ENCODE data around the gene CREBBP.
"Not testable (repeated sequence)": the region's sequence is repeated elsewhere in the genome, so short reads cannot be mapped to it uniquely, and the experiment has no call there.

CREBBP gene
- 181 to 227 (median 217) reads per million in 4 donors for total RNA-seq

DNA sequence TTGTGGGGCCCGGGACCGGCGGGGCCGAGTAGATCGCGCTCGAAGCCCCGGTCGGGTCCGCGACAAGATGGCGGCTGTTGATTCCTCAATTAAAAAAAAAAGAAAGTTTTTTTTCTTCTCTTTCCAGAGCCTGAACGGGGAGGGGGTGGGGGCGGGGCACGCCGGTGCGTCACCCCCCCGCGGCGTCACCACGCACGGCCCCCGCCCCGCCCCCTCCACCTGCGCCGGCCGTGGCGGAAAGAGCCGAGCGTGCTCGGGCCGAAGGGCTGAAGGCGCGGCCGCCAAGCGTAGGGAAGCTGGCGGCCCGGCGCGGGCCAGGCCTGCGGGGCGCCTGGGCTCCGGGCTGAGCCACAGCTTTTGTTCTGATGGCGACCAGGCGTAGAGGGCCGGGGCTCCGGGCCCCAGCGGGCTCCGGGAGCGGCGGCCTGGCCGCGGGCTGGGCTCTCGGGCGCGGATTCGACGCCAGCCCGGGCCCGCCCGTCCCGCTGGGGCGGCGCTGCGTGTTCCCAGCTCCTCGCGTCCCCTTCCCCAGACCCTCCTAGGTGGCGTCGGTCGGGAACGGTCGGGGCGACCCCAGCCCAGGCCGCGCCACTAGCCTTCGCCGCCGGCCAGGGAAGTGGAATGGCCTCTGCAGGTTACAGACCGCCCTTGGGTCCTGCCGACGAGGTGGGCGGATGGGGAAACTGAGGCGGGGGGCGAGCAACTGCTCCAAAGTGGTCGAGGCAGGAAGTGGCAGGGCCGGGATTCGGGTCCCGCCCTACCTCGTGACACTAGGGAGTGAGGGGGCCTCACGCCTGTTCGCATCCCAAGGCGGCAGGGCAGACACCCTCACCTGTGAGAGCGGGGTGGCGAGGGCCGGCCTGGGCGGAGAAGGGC, at the start of gene CREBBP:
Gene CREBBP, minus strand, starts transcription at position 91 of the 876 bp plus-strand sequence. CDS start 797 bp downstream, outside the sequence.
- DNase-seq: peak; percentile 81 to 92 (median 86)

DNA sequence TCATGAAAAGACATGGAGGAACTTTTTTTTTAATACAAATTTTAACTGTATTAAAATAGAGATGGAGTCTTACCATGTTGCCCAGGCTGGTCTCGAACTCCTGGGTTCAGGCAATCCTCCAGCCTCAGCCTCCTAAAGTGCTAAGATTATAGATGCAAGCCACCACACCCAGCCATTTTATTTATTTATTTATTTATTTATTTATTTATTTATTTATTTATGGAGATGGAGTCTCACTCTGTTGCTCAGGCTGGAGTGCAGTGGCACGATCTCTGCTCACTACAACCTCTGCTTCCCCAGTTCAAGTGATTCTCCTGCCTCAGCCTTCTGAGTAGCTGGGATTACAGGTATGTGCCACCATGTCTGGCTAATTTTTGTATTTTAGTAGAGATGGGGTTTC, 46.6 kb upstream of the CREBBP start:
- not testable (repeated sequence) for DNase-seq

DNA sequence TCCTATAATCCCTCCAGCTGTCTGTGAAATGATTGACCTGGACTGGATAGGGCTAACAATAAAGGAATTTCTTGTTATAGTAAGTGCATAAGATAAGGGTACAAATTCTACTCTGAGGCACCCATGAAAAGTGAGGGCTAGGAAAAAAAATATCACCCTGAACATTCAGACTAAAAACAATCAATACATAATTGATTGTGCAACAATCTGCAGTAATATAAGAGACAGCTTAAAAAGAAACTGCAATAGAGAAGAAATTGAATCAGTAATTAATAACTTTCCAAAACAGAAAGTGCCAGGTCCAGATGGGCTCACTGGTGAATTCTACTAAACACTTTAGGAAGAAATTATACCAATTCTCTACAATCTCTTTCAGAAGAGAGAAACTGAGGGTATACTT, 44.2 kb upstream of the CREBBP start:
- no peak for DNase-seq

DNA sequence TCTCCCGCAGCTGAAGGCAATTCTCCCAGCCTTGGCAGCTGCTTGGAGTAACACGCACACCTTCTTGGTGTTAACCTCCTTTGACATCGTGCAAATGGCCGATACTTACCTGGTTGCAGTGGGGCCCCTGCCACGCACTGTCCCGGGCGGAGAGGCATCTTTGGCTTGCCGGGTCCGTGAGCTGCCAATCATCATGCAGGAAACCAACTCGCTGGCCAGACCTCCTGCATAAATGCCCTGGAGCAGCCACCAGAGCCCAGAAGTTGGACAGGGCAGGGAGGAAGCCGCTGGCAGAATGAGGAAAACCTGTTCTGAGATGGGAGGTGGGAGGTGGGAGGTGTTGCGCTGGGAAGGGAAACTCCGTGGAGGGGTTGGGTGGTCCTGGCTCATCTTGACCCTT, 41.7 kb upstream of the CREBBP start:
- DNase-seq: no peak

DNA sequence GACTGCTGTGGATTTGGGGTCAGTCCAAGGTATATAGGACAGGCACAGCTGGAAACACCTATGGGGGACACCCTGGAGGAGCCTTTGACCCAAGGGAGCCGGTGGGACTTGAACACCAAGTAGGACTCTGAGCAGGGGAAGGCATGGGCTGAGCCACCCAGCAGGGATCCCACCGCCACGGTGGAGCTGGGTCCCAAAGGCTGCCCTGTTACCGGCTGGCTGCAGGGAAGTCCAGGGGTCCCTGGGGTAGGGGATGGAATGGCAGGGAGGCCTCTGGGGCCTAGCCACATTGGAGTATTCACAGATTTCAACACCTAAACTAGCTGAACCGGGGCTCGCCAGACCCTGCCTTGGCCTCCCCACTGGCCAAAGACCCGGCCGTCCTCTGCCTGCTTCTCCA, 39.7 kb upstream of the CREBBP start:
- DNase-seq: no peak

DNA sequence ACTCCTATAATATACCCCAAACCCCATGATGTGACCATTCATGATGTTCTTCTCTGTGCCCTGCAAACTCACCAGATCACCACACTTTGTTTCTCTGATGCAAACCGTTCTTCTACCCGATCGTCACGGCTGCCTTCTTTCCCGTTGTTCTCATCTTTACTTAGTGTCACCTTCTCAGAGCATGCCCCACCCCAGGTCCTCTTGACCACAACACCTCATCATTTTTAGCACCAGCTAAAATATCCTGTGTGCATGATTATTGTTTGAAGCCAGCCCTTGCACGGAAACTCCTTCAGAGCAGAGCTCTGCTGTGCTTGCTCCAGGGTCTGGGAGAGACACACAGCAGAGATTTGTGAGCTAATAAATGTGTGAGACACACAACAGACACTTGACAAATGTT, 38.9 kb upstream of the CREBBP start:
- DNase-seq: no peak

DNA sequence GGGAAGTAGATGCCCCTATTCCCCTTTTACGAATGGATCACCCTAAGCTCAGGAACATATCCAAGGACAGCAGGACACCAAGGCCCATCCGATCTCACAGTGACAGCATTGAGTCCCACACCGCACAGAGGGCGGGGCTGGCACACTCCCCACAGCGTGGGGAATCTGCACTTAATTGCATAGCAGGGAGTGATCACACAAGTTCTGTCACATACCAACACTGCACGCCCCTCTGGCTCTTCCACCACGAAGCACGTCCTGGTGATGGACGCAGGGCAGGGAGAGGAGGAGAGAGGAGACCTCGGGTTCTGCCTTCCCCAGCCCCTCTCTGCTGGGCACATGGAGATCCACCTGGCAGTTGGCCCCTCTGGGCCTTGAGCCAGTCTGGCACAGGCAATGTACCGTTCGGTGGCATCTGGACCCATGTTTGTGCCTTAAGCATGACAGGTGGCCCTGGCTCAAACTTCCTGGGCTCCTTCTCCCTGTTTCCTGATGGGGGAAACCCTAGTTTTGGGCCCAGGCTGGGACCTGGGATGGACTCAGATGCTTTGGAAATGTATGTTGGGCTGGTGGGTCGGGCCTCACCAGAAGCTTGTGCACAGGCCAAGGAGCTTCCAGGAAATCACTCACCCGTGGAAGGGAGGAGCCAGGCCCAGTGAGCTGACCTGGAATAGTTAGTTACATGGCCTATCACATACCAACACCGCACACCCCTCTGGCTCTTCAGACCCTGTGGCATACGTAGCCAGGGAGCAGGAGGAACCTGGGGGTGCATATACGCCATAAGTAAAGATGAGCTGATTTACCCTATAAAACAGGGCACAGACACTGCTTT, 35.1 kb upstream of the CREBBP start:
- no peak for DNase-seq

DNA sequence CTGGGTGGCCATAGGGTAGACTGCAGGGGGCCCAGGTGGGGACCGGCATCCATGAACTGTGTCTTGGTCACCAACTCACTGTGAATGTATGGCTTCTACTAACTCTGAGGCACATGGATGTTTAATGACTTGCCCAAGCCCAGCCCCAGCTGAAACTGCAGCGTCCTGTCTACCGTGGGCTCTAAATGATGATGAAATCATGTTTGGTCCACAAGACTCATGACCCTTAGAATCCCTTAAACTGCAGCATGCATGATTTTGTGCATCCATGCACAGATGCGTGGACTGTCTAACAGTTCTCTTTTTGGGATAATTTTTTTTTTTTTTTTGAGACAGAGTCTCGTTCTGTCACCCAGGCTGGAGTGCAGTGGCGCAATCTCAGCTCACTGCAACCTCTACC, 32.4 kb upstream of the CREBBP start:
- DNase-seq: no peak

DNA sequence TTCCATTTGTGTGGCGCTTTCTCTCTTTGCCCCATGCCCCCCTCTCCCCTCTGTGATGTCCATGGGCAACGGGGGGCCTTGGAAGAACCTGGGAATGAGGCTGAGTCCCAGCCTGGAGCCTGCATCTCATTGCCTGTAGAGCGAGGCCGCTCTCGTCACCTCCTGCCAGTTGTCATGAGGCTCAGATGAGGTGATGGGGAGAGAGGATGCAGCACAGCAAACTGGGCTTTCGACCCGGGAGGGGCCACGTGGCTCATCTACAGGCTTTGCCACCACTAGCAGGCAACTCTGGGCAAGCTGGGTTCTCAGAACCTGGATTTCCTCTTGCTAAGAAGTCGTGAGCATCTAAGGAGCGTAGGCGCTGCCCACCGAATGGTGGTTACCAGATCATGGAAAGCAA, 31.9 kb upstream of the CREBBP start:
- no peak for DNase-seq

DNA sequence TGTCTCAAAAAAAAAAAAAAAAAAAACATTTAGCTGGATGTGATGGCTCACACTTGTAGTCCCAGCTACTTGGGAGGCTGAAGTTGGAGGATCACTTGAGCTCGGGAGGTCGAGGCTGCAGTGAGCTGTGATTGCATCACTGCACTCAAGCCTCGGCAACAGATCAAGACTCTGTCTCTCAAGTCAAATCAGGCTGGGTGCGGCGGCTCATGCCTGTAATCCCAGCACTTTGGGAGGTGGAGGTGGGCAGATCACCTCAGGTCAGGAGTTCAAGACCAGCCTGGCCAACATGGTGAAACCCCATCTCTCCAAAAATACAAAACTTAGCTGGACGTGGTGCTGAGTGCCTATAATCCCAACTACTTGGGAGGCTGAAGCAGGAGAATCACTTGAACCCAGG, 31.2 kb upstream of the CREBBP start:
- DNase-seq: not testable (repeated sequence)

DNA sequence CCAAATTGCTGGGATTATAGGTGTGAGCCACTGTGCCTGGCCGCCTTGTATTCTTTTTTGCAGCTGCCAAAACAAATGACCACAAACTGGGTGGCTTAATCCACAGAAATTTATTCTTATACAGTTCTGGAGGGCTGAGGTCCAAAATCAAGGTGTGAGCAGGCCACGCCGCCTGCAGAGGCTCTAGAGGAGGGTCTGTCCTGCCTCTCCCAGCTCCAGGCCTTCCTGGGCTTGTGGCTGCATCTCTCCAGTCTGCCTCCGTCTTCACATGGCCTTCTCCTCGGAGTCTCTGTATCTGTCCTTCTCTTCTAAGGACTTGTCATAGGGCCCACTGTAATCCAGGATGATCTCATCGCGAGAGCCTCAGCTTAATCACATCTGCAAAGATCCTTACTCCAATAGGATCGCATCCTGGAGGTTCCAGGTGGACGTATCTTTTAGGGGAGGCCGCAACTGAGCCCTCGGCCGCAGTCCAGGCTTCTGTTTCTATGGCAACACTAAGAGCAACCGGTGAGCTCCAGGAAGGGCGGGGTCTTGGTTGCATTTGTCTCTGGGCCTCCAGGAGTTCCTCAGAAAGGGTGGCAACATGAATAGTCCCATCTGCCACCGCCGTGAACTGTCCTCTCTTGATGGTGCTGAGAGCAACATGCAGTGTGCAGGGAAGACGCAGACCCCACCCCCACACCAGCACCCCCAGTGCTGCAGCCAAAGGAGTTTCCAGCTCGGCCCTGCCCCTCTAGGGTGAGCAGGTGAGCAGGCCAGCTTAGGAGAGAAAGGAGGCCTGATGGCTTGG, 29.5 kb upstream of the CREBBP start:
- DNase-seq: no peak

DNA sequence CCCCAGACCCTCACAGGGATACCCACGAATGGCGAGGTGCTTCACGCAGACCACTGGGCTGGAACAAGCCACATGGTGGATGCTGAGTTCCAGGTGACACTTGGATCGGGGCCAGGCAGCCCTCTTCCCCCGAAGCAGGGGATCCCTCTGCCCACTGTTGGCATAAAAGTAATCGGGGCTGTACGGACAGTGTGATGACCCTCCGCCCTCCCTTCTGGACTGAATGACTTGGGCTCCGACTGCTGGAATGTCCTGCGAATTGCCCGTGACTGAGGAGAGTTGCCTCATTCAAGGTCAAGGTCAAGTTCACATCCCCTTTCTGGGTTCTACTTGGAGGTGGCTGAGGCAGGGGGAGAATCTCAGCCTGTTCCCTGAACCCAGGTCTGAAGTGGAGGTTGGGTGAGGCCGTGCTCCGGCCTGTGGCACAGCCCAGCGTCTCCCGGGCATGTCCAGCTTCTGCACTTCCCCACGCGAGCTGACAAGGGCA, 28.5 kb upstream of the CREBBP start:
- DNase-seq: no peak

DNA sequence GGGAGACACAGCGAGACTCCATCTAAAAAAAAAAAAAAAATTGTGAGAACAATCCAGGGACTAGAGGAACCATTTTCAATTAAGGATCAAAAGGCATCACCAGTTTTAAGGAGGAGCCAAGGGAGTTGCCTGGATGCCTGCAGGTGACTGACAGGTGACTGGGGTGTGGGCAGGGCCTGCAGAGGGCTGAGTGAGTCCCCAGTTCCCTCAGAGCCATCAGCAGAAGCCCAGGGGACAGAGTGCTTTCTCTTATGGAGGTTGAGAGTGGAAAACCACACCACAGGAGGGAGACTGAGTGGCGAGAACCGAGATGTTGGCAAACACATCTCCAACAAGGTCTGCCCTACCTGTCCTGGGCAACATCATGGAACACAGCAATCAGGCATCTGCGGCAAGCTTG, 27.1 kb upstream of the CREBBP start:
- DNase-seq: no peak

DNA sequence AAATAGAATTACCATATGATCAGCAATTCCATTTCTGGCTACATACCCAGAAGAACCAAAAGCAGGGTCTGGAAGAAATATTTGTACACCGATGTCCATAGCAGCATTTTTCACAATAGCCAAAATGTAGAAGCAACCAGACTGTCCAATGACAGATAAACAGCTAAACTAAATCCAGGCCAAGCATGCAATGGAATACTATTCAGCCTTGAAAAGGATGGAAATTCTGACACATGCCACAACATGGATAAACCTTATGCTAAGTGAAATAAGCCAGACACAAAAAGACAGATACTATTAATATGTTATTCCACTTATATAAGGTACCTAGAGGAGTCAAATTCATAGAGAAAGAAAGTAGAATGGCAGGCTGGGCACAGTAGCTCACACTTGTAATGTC, 25.9 kb upstream of the CREBBP start:
- no peak for DNase-seq

DNA sequence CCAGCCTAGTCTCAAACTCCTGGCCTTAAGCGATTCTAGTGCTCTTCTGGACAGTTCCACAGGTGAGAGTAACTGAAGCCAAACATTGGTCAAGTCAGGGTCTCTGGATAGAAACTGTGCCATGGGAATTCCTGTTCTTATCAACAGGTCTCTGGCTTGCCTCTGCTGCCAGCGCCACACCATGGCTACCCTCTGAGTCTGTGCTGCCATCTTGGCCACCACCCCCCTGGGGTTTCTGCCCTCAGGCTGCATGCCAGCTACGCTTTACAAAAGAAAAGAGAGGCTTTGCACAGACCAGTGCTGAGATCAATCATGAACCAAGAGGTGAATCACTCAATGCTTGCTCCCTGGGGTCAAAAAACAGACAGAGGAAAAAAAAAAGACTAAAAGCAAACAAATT, 24.4 kb upstream of the CREBBP start:
- no peak for DNase-seq

DNA sequence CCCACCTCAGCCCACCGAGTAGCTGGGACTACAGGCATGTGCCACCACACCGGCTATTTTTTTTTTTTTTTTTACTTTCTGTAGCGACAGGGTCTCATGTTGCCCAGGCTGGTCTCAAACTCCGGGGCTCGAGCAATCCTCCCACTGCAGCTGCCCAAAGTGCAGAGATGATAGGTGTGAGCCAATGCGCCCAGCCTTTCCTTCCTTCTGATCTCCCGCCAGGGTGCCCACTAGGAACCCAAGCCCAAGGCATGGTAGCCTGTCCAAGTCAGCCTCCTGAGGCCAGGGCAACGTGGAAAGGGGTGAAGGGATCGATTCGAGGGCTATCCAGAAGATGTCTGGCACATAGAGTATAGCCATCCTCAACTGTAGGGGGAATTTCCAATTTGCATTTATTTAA, 9.6 kb upstream of the CREBBP start:
- DNase-seq: no peak

DNA sequence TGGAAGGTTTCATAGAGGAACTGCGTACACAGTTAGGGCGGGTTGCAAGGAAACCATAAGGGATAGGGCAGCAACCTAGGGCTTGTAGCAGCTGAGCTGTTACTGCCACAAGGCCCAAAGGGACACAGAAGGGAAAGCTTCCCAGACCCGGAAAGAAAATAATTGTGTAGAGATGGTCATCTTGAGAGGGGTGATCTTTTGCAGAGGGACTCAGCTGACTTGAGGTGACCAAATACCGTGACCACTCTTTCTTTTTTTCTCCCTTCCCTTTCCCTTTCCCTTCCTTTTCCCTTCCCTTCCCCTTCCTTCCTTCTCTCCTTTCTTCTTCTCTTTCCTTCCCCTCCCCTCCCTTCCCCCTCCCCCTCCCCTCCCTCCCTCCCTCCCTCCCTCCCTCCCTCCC, 8.5 kb upstream of the CREBBP start:
- no peak for DNase-seq

DNA sequence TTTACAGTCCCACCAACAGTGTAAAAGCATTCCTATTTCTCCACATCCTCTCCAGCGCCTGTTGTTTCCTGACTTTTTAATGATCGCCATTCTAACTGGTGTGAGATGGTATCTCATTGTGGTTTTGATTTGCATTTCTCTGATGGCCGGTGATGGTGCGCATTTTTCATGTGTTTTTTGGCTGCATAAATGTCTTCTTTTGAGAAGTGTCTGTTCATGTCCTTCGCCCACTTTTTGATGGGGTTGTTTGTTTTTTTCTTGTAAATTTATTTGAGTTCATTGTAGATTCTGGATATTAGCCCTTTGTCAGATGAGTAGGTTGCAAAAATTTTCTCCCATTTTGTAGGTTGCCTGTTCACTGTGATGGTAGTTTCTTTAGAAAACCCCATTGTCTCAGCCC, 5.5 kb upstream of the CREBBP start:
- DNase-seq: not testable (repeated sequence)

DNA sequence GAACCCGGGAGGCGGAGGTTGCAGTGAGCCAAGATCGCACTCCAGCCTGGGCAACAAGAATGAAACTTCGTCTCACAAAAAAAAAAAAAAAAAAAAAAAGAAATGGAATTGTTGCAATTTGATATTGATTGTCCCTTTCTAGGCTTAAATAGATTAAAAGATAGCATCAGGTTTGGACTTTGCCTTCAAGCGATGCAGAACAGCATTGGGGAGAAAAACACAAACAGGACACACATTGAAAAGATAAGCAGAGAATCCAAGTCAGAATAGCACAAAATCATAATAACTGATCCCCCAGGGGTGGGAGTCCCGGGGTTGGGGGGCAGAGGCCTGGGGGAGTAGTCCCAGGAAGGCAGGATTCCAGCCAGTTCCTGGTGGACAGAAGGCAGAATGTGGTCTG, 3.9 kb upstream of the CREBBP start:
- no peak for DNase-seq

DNA sequence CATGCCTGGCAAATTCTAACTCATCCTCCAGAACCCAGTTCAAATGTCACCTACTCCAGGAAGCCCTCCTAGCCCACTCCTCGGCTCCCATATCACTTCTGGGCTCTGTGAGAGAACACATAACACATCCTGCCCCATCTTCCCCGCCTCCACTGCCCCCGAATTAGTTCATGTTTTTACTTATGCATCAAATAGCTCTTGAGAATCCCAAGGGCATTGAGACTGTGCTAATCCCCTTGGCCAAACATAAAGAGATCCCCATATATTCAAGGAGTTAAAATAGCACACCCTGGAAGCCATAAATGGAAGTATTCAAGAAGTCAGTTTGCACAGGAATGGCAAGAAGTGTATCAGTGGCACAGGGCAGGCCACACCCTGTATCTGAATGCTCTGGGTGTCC, 2.0 kb upstream of the CREBBP start:
- no peak for DNase-seq

DNA sequence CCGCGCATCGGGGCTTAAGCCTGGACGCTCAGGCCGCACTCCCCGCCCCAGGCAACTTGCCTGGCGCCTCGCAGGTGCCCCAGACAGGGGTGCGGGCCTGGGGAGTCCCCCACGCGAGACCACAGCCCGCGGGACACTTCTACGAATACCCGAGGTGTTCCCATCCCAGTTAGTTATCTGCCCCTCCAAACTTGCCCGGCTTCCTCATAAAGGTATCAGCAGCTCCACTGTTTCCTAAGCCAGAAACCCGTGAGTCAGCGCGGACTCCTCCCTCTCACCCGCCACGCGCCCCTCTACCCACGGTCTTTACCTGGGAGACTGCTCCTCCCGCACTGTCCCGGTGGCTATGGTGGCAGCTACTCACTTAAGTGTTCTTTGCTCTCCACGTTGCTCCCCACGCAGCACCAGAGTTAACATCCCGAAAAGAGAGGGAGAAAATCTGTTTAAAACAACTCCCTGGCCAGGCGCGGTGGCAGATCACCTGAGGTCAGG, 1.0 kb upstream of the CREBBP start:
- DNase-seq: no peak

DNA sequence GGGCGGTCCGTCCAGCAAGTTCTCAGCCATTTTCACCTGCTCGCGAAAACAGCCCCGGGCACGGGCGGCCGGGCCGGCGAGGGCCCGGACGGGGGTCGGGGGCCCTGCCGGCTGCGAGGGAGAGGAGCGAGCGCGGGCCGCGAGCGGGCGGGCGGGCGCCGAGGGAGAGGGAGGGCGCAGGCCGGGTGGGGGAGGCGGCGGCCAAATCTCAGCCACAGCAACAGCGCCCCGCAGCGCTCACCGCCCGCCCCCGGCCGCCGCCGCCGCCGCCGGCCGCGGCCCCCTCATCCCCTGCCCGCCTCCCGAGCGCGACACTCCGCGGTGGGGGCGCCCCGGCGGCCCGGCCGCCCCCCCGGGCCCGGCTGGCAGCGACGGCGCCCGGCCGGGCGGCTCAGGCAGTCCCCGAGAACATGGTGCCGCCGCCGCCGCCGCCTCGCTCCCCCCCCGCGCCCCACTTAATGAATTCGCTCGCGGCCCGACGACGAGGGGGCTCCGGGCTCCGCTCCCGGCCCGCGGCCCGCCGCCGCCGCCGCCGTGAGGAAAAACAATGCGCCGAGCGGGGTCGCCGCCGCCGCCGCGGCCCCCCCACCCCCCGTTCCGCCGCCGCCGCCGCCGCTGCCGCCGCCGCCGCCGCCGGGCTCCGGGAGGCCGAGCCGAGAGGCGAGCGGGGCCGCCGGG, 487 bp downstream of the CREBBP start:
- DNase-seq: peak; percentile 52 to 75 (median 61)

Measured in T-helper 1 cell (primary cell).